ENCODE results near the gene TMEM30B. TPM values are rescaled to one million over a fixed set of nuclear protein-coding genes. Genes with fewer than 3 reads are reported as not detected.
"Not testable (repeated sequence)": the region's sequence is repeated elsewhere in the genome, so short reads cannot be mapped to it uniquely, and the experiment has no call there.

The TMEM30B gene
- total RNA-seq, 4 donors from 2014 or later, result 6.6 to 128 (median 81.9) TPM

GRCh38 chr14:61321385-61322010 is 40.4 kb upstream of the TMEM30B start, which contains the start of gene PRKCH:
TSS of gene PRKCH (plus strand) at chr14:61321579. CDS start at chr14:61322102, 523 bp downstream.
- no peaks in the 10 kb centered on the region for H3K36me3 ChIP-seq
- H3K4me3 ChIP-seq, result peak within 1 kb of the TSS; percentile 54 to 92 (median 66)
- peak within 1 kb of the TSS; percentile 80 to 94 (median 82) for H3K27ac ChIP-seq
- H3K4me1 ChIP-seq, result peaks cover 0 to 6% (median 0%) of the 10 kb centered on the region in 4 donors
- TF ChIP-seq POLR2A (IDR thresholded peaks at IDR 0.05), result peak; percentile 72 to 76
- peak in 2 of 6 experiments; percentile 9 to 29 for TF ChIP-seq CTCF (IDR thresholded peaks at IDR 0.05)
- no peaks in the 10 kb centered on the region for H3K27me3 ChIP-seq
- H3K9me3 ChIP-seq, result no peaks in the 10 kb centered on the region
- DNase-seq, result peak; percentile 68 to 93 (median 89)

- DNase-seq, result no peak
- Histone ChIP-seq H3K9me3 (no peaks in the 10 kb centered on the region), H3K27me3 (no peaks in the 10 kb centered on the region), H3K4me1 (peaks cover 0 to 6% (median 0%) of the 10 kb centered on the region in 4 donors), H3K4me3 (peak overlapping the region; percentile 54 to 92 (median 66)), H3K36me3 (no peaks in the 10 kb centered on the region), H3K27ac (peak overlapping the region; percentile 80 to 94 (median 82))
- TF ChIP-seq POLR2A (IDR thresholded peaks at IDR 0.05) (no peak), CTCF (IDR thresholded peaks at IDR 0.05) (no peak)
These were observed 39.8 kb upstream of the TMEM30B start for GRCh38 chr14:61320806-61321384.

GRCh38 chr14:61320170-61320569 is 39.0 kb upstream of the TMEM30B start:
- not testable (repeated sequence) for DNase-seq, H3K36me3 ChIP-seq, H3K4me3 ChIP-seq, H3K9me3 ChIP-seq, H3K27me3 ChIP-seq, H3K4me1 ChIP-seq
- H3K27ac ChIP-seq, result peak overlapping the region in 1 of 4 donors; percentile 94

GRCh38 chr14:61319706-61320105 is 38.6 kb upstream of the TMEM30B start:
- no peaks in the 10 kb centered on the region for H3K36me3 ChIP-seq
- TF ChIP-seq CTCF (IDR thresholded peaks at IDR 0.05) (no peak), POLR2A (IDR thresholded peaks at IDR 0.05) (no peak)
- no peak overlapping the region for H3K27ac ChIP-seq
- no peaks in the 10 kb centered on the region for H3K27me3 ChIP-seq
- peaks cover 0 to 6% (median 0%) of the 10 kb centered on the region in 4 donors for H3K4me1 ChIP-seq
- H3K4me3 ChIP-seq, result no peak overlapping the region
- DNase-seq, result no peak
- no peaks in the 10 kb centered on the region for H3K9me3 ChIP-seq

GRCh38 chr14:61319086-61319485 is 37.9 kb upstream of the TMEM30B start:
- Histone ChIP-seq H3K4me1 (peaks cover 0 to 6% (median 0%) of the 10 kb centered on the region in 4 donors), H3K9me3 (no peaks in the 10 kb centered on the region), H3K36me3 (no peaks in the 10 kb centered on the region), H3K27me3 (no peaks in the 10 kb centered on the region), H3K27ac (no peak overlapping the region), H3K4me3 (no peak overlapping the region)
- DNase-seq, result no peak
- TF ChIP-seq POLR2A (IDR thresholded peaks at IDR 0.05), result no peak
- TF ChIP-seq CTCF (IDR thresholded peaks at IDR 0.05), result no peak

GRCh38 chr14:61315313-61315712 is 34.2 kb upstream of the TMEM30B start:
- H3K36me3 ChIP-seq, result no peaks in the 10 kb centered on the region
- no peak overlapping the region for H3K4me3 ChIP-seq
- peaks cover 0 to 11% (median 4%) of the 10 kb centered on the region in 4 donors for H3K9me3 ChIP-seq
- no peak overlapping the region for H3K27ac ChIP-seq
- H3K27me3 ChIP-seq, result no peaks in the 10 kb centered on the region
- no peaks in the 10 kb centered on the region for H3K4me1 ChIP-seq
- TF ChIP-seq POLR2A (IDR thresholded peaks at IDR 0.05) (no peak), CTCF (IDR thresholded peaks at IDR 0.05) (no peak)
- no peak for DNase-seq

- not testable (repeated sequence) for H3K36me3 ChIP-seq, H3K4me3 ChIP-seq, H3K27ac ChIP-seq, H3K4me1 ChIP-seq, H3K27me3 ChIP-seq, DNase-seq
- H3K9me3 ChIP-seq, result peaks cover 0 to 12% (median 4%) of the 10 kb centered on the region in 4 donors
These were observed 27.6 kb upstream of the TMEM30B start for GRCh38 chr14:61308701-61309100.

All from Peyer's patch (tissue), 4 donors.